GM23338 (cell line): ENCODE data around the gene METTL5. TPM values are rescaled to one million over a fixed set of nuclear protein-coding genes. Genes with fewer than 3 reads are reported as not detected.

Experiments used
- ATAC-seq: fragments of 200-7000 bp; cut with Tn5 transposase; 3 replicates; pipeline ENCODE4 v1.9.1; 2020
- DNase-seq: peaks from one replicate; pipeline ENCODE4 v3.0.0-alpha.2; 2015; ENCODE audit warnings: low spot score
- H2AFZ ChIP-seq: fragments of 200-600 bp; sonication (generic); 2 replicates; pipeline ENCODE4 v1.8.0; 2016; ENCODE audit warnings: antibody characterized with exemption, mild to moderate bottlenecking, moderate library complexity
- H3F3A ChIP-seq: fragments of 200-600 bp; sonication (generic); replicated peaks from 2 replicates; pipeline ENCODE4 v1.8.0; 2017; ENCODE audit warnings: antibody characterized with exemption, mixed run types, low read depth
- H3K27ac ChIP-seq: fragments of 200-600 bp; sonication (generic); 2 replicates; pipeline ENCODE4 v1.6.1; 2016; ENCODE audit warnings: low read depth
- H3K27me3 ChIP-seq: fragments of 200-600 bp; sonication (generic); 2 replicates; pipeline ENCODE4 v1.8.0; 2016; ENCODE audit warnings: mild to moderate bottlenecking, mixed run types, moderate library complexity; ENCODE audit not compliant: insufficient read depth
- H3K36me3 ChIP-seq: fragments of 200-600 bp; sonication (generic); 2 replicates; pipeline ENCODE4 v1.8.0; 2016; ENCODE audit warnings: mild to moderate bottlenecking; ENCODE audit not compliant: insufficient read depth
- H3K4me1 ChIP-seq: fragments of 200-600 bp; sonication (generic); 2 replicates; pipeline ENCODE4 v1.8.0; 2016; ENCODE audit warnings: mild to moderate bottlenecking, moderate library complexity; ENCODE audit not compliant: insufficient read depth
- H3K4me2 ChIP-seq: fragments of 200-600 bp; sonication (generic); 2 replicates; pipeline ENCODE4 v1.7.1; 2017; ENCODE audit warnings: mixed run types
- H3K4me3 ChIP-seq: fragments of 200-600 bp; sonication (generic); 2 replicates; pipeline ENCODE4 v1.6.1; 2016; ENCODE audit warnings: mixed run types
- H3K79me2 ChIP-seq: fragments of 200-600 bp; sonication (generic); replicated peaks from 2 replicates; pipeline ENCODE4 v1.8.0; 2017; ENCODE audit warnings: mild to moderate bottlenecking; ENCODE audit not compliant: insufficient read depth
- H3K9me2 ChIP-seq: fragments of 200-600 bp; sonication (generic); 2 replicates; pipeline ENCODE4 v1.8.0; 2017; ENCODE audit not compliant: insufficient read depth
- H4K20me1 ChIP-seq: fragments of 200-600 bp; sonication (generic); replicated peaks from 2 replicates; pipeline ENCODE4 v1.8.0; 2017; ENCODE audit warnings: mild to moderate bottlenecking; ENCODE audit not compliant: insufficient read depth
- H3K27ac Mint-ChIP-seq: 2 replicates; pipeline ENCODE4 v1.8.0; 2020; ENCODE audit warnings: inconsistent platforms, mild to moderate bottlenecking, moderate library complexity, mixed read lengths
- H3K27me3 Mint-ChIP-seq: 3 replicates; pipeline ENCODE4 v1.8.0; 2022; ENCODE audit warnings: low read depth, mild to moderate bottlenecking, moderate library complexity, mixed read lengths, inconsistent platforms; ENCODE audit not compliant: insufficient read depth, poor library complexity
- H3K36me3 Mint-ChIP-seq: 3 replicates; pipeline ENCODE4 v1.8.0; 2021; ENCODE audit warnings: low read depth, mild to moderate bottlenecking, inconsistent platforms, moderate library complexity, mixed read lengths
- H3K4me1 Mint-ChIP-seq: 3 replicates; pipeline ENCODE4 v1.8.0; 2020; ENCODE audit warnings: mild to moderate bottlenecking, inconsistent platforms, mixed read lengths
- H3K4me3 Mint-ChIP-seq: 3 replicates; pipeline ENCODE4 v1.8.0; 2021; ENCODE audit warnings: moderate library complexity, mild to moderate bottlenecking, inconsistent platforms, mixed read lengths
- H3K9me3 Mint-ChIP-seq: 3 replicates; pipeline ENCODE4 v1.8.0; 2020; ENCODE audit warnings: moderate library complexity, mild to moderate bottlenecking, inconsistent platforms, mixed read lengths
- CREB1 ChIP-seq: fragments of 250-450 bp; sonication (Bioruptor Pico); IDR thresholded peaks from 2 replicates; pipeline ENCODE4 v1.5.0; 2020; ENCODE audit warnings: low read depth, mild to moderate bottlenecking, moderate library complexity
- EZH2 ChIP-seq: fragments of 200-600 bp; sonication (generic); IDR thresholded peaks from one replicate; pipeline ENCODE4 v1.8.0; 2017; ENCODE audit warnings: antibody characterized with exemption, mild to moderate bottlenecking, low read depth; ENCODE audit not compliant: unreplicated experiment
- POLR2AphosphoS5 ChIP-seq: IDR thresholded peaks from 2 replicates; pipeline ENCODE4 v1.6.1; 2016; ENCODE audit warnings: antibody characterized with exemption, low read depth
- STAT1 ChIP-seq: IDR thresholded peaks from one replicate; pipeline ENCODE4 v1.6.1; 2016; ENCODE audit warnings: antibody characterized with exemption; ENCODE audit not compliant: unreplicated experiment
- ZNF114 ChIP-seq: fragments of 250-450 bp; sonication (Bioruptor Pico); IDR thresholded peaks from 2 replicates; pipeline ENCODE4 v1.5.0; 2020; ENCODE audit warnings: mild to moderate bottlenecking, moderate library complexity
- ZNF331 ChIP-seq: fragments of 250-450 bp; sonication (Bioruptor Pico); IDR thresholded peaks from 2 replicates; pipeline ENCODE4 v1.5.0; 2020; ENCODE audit warnings: low read depth, mild to moderate bottlenecking, moderate library complexity
- polyA plus RNA-seq: library from polyadenylated mRNA; unstranded; fragments of >200 nt; fragmentation: Nextera tagmentation; extraction: Ambion mirVana; gene quantifications from 2 replicates; pipeline ENCODE4 v1.2.1, GENCODE V29; 2016
- total RNA-seq: library from RNA; depleted of rRNA; stranded (reverse); fragments of >200 nt; shearing (Covaris generic); gene quantifications from 2 replicates; pipeline ENCODE4 v1.2.3, GENCODE V29; 2014
- TF ChIP-seq, protein P1 (sequence below): fragments of 250-450 bp; sonication (Bioruptor Pico); IDR thresholded peaks from 2 replicates; pipeline ENCODE4 v1.5.0; 2020; ENCODE audit warnings: mild to moderate bottlenecking, moderate library complexity

METTL5 gene
- total and polyA plus RNA-seq, 2 experiments from 2014 or later, result 74.8 to 233 TPM

DNA sequence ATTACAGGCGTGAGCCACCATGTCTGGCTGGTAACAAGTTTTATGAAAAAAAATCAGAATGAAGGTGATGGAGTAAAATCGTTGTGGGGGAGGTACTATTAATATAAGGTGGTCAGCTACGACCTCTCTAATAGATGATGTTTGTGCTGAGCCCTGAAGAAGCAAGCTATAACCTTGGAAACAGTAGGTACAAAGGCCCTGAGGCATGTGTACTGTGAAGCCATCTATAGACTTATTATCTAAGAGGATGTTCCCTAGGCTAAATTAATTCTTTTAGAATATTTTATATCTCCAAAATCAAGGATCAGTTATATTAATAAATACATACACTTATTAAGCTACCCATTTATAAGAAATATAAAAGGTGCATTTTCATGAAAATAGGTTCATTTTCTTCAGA is 49.4 kb downstream of the METTL5 start:
- no peaks in the 10 kb centered on the region for H3K36me3 ChIP-seq
- no peak overlapping the region for H3K4me3 ChIP-seq
- H3K4me3 Mint-ChIP-seq, result no peak overlapping the region
- no peaks in the 10 kb centered on the region for H3K9me3 Mint-ChIP-seq
- H3K4me2 ChIP-seq, result no peak overlapping the region
- H3F3A ChIP-seq, result no peaks in the 10 kb centered on the region
- TF ChIP-seq, protein P1, sequence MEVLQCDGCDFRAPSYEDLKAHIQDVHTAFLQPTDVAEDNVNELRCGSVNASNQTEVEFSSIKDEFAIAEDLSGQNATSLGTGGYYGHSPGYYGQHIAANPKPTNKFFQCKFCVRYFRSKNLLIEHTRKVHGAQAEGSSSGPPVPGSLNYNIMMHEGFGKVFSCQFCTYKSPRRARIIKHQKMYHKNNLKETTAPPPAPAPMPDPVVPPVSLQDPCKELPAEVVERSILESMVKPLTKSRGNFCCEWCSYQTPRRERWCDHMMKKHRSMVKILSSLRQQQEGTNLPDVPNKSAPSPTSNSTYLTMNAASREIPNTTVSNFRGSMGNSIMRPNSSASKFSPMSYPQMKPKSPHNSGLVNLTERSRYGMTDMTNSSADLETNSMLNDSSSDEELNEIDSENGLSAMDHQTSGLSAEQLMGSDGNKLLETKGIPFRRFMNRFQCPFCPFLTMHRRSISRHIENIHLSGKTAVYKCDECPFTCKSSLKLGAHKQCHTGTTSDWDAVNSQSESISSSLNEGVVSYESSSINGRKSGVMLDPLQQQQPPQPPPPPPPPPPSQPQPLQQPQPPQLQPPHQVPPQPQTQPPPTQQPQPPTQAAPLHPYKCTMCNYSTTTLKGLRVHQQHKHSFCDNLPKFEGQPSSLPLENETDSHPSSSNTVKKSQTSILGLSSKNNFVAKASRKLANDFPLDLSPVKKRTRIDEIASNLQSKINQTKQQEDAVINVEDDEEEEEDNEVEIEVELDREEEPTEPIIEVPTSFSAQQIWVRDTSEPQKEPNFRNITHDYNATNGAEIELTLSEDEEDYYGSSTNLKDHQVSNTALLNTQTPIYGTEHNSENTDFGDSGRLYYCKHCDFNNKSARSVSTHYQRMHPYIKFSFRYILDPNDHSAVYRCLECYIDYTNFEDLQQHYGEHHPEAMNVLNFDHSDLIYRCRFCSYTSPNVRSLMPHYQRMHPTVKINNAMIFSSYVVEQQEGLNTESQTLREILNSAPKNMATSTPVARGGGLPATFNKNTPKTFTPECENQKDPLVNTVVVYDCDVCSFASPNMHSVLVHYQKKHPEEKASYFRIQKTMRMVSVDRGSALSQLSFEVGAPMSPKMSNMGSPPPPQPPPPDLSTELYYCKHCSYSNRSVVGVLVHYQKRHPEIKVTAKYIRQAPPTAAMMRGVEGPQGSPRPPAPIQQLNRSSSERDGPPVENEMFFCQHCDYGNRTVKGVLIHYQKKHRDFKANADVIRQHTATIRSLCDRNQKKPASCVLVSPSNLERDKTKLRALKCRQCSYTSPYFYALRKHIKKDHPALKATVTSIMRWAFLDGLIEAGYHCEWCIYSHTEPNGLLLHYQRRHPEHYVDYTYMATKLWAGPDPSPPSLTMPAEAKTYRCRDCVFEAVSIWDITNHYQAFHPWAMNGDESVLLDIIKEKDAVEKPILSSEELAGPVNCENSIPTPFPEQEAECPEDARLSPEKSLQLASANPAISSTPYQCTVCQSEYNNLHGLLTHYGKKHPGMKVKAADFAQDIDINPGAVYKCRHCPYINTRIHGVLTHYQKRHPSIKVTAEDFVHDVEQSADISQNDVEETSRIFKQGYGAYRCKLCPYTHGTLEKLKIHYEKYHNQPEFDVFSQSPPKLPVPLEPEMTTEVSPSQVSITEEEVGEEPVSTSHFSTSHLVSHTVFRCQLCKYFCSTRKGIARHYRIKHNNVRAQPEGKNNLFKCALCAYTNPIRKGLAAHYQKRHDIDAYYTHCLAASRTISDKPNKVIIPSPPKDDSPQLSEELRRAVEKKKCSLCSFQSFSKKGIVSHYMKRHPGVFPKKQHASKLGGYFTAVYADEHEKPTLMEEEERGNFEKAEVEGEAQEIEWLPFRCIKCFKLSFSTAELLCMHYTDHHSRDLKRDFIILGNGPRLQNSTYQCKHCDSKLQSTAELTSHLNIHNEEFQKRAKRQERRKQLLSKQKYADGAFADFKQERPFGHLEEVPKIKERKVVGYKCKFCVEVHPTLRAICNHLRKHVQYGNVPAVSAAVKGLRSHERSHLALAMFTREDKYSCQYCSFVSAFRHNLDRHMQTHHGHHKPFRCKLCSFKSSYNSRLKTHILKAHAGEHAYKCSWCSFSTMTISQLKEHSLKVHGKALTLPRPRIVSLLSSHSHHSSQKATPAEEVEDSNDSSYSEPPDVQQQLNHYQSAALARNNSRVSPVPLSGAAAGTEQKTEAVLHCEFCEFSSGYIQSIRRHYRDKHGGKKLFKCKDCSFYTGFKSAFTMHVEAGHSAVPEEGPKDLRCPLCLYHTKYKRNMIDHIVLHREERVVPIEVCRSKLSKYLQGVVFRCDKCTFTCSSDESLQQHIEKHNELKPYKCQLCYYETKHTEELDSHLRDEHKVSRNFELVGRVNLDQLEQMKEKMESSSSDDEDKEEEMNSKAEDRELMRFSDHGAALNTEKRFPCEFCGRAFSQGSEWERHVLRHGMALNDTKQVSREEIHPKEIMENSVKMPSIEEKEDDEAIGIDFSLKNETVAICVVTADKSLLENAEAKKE (CRISPR knock-in tag), result no peak
- H3K4me1 Mint-ChIP-seq, result no peaks in the 10 kb centered on the region; the same call in 2 of the 3 replicates
- no peaks in the 10 kb centered on the region for H4K20me1 ChIP-seq
- no peaks in the 10 kb centered on the region for H3K9me2 ChIP-seq
- H3K27me3 ChIP-seq, result no peaks in the 10 kb centered on the region
- ATAC-seq, result no peak
- no peak overlapping the region for H3K27ac ChIP-seq
- H3K4me1 ChIP-seq, result no peaks in the 10 kb centered on the region
- H3K27me3 Mint-ChIP-seq, result no peaks in the 10 kb centered on the region
- H2AFZ ChIP-seq, result no peak overlapping the region
- H3K36me3 Mint-ChIP-seq, result no peaks in the 10 kb centered on the region
- no peak for DNase-seq
- no peaks in the 10 kb centered on the region for H3K79me2 ChIP-seq
- H3K27ac Mint-ChIP-seq, result no peak overlapping the region

- no peak overlapping the region for H3K4me3 Mint-ChIP-seq
- no peaks in the 10 kb centered on the region for H3K36me3 Mint-ChIP-seq
- H3K9me3 Mint-ChIP-seq, result no peaks in the 10 kb centered on the region
- Histone ChIP-seq H3K9me2 (no peaks in the 10 kb centered on the region), H3K79me2 (no peaks in the 10 kb centered on the region), H3K4me2 (no peak overlapping the region), H3K4me1 (peaks cover 2% of the 10 kb centered on the region; the same call in 1 of the 2 replicates), H2AFZ (no peak overlapping the region), H3K27ac (no peak overlapping the region), H3K4me3 (no peak overlapping the region), H3F3A (no peaks in the 10 kb centered on the region), H3K27me3 (no peaks in the 10 kb centered on the region), H3K36me3 (no peaks in the 10 kb centered on the region), H4K20me1 (no peaks in the 10 kb centered on the region)
- peaks cover under 1% of the 10 kb centered on the region; the same call in 2 of the 3 replicates for H3K4me1 Mint-ChIP-seq
- DNase-seq, result no peak
- no peak overlapping the region for H3K27ac Mint-ChIP-seq
- no peak for ATAC-seq
- peaks cover 2% of the 10 kb centered on the region for H3K27me3 Mint-ChIP-seq
- no peak for TF ChIP-seq POLR2AphosphoS5
- TF ChIP-seq EZH2, result no peak
- no peak for TF ChIP-seq ZNF331 (CRISPR knock-in tag)
- TF ChIP-seq CREB1, result no peak
- TF ChIP-seq ZNF114 (CRISPR knock-in tag), result no peak
- TF ChIP-seq, protein P1 (CRISPR knock-in tag), result no peak
- no peak for TF ChIP-seq STAT1
These were observed 52.1 kb downstream of the METTL5 start for GRCh38 chr2:169772651-169773050.
